CD4-positive, alpha-beta T cell treated with Interleukin-4 for 4 hours (primary cell): ENCODE measurements around the gene RREB1.
"Not testable (repeated sequence)": the region's sequence is repeated elsewhere in the genome, so short reads cannot be mapped to it uniquely, and the experiment has no call there.

ENCODE experiments used
- DNase-seq: peaks from one replicate; pipeline ENCODE4 v3.0.0-alpha.2; 2020

Gene RREB1

DNA sequence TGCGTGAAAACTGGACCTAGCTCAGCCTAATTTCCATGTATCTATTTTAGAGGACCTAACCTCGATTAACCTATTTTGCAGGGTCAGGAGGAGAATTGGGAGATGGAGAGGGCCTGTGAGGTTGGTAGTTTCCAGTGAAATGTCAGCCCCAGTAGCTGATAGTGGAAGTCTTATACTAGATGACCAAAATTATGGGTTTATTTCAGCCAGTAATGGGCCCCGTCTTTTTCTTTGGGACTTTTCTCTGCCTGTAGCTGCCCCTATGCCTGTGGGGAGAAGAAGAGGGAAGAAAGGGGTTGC is 37.8 kb downstream of the RREB1 start:
- DNase-seq: no peak

GRCh38 chr6:7145885-7146828 is 38.4 kb downstream of the RREB1 start:
- DNase-seq: no peak

GRCh38 chr6:7147051-7147671 is 39.4 kb downstream of the RREB1 start:
- no peak for DNase-seq

- DNase-seq: no peak
Measured at GRCh38 chr6:7148100-7148822, 40.5 kb downstream of the RREB1 start.

DNA sequence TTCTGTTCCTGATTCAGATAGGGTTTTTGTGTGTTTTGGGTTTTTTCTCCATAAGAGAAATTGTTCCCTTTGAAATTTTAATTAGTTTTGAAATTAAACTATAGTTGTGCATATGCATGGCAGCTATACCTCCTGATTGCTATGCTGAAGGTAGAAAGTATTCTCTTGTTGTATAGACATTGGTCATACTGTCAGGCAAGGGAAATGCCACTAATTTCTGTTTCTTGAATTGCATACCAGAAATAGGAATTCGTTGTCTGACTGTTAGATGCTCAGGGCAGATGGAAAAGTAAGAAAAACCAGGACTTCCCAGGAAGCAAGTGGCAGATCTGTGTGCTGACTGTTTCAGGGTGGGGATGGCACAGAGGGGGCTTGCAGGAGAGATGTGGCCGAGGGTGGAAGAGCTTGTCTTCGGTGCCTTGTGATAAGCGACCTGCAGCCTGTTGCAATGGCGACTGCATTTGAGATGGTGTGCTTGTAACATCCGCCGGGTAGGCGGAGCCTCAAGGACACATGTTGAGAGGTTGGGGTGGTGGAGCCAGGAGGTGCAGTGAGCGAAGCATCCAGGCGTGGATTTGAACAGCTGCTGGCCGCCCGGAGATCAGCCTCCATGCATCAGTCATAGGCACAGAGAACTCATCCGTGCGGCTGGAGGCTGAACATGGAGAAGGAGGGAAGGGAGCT is 42.8 kb downstream of the RREB1 start:
- no peak for DNase-seq

- no peak for DNase-seq
Measured at GRCh38 chr6:7151381-7151780, 43.6 kb downstream of the RREB1 start.

DNA sequence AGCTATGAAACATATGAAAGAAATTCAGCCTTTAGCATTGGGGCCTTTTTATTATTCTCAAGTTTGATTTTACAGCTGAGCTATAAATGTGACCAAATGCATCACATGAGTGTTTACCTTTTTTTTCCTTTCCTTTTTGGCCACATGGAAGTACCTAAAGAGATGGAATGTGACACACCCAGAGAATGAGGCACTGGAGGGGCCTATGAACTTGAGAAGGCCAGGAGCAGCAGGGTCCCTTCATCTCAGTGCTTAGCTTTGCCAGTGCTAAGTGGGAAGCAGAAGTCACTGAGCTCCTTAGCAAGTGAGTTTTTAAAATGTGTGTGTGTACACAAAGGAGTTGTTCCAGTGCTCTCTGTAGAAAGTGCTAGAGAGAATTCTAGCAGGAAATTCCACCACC is 44.7 kb downstream of the RREB1 start:
- no peak for DNase-seq

DNA sequence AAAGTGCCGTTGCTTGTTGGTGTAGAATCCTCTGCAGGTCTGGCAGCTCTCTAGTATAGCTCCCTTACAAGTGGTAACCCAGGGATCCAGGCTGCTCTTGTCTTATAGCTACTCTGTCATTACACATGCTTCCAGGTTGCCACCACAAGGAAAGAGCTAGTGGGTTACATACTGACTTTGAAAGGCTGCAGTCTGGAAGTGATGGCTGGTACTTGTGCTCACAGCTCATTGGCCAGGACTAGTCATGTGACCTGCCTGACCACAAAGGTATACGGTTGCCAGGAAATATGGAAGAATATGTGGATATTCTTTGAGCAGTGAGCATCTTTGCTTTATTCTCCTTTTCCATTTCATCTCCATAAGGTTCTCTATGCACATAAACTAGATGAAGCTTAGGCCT is 46.0 kb downstream of the RREB1 start:
- DNase-seq: no peak

DNA sequence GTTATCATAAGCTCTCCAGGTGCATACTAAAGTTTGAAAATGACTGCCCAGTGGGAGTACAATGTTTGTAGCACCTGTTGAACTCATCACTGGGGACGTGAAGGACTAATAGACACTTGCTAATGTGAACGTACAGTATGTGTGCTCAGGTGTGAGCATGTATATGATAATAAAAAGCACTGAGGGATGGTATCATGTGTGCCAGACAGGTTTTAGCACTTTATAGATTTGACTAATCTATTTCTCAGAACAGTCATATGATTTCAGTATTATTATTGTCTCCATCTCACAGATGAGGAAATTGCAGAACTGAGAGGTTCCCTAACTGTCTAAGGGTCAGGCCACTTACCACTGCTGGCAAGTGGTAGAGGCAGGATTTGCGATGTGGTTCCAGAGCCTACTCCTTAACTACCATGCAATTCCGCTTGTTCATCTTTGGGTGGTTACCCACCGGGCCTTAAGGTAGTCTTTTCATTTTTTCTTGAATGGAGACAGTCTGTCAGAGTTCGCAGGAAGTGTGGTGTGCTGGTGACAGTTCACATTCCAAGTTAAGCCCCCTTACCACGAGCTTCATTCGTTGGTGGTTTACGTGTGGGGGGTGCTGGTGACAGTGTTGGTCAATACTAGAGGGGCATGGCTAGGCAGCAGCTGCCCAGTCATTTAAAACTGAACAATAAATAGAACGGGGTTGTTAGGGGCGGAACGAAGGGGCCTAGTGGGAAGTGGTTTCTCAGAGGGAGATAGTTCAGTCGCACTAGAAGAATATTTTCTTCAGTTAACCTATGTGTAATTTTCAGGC is 46.8 kb downstream of the RREB1 start:
- no peak for DNase-seq

GRCh38 chr6:7155871-7156579 is 48.3 kb downstream of the RREB1 start:
- no peak for DNase-seq

DNA sequence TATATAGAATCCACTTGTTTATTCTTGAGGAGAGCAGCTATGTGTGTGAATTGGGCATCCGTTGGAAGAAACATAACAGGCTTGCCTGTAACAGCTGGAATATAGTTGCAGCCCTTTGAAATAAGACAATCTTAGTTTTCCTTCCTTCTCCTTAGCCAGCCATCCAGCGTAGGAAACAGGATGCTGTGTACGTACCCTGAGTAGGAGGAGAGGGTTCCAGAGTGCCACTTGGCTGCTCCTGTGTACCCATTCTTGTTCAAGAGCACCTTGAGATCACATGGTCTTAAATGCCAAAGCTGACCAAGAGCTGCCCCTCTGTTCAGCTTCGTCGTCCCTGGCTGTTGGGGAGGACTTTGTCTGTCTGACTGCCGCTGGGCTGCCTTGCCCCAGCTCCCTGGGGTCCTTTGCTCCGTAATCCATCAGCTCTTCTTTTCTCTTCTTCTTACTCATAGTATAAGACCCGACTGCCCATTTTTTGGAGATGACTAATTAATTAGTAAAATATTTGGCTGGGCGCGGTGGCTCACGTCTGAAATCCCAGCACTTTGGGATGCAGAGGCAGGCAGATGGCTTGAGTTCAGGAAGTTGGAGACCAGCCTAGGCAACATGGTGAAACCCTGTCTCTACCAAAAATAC is 49.0 kb downstream of the RREB1 start:
- DNase-seq: no peak

GRCh38 chr6:7157307-7157706 is 49.5 kb downstream of the RREB1 start:
- not testable (repeated sequence) for DNase-seq

GRCh38 chr6:7157752-7158616 is 50.2 kb downstream of the RREB1 start:
- no peak for DNase-seq

DNA sequence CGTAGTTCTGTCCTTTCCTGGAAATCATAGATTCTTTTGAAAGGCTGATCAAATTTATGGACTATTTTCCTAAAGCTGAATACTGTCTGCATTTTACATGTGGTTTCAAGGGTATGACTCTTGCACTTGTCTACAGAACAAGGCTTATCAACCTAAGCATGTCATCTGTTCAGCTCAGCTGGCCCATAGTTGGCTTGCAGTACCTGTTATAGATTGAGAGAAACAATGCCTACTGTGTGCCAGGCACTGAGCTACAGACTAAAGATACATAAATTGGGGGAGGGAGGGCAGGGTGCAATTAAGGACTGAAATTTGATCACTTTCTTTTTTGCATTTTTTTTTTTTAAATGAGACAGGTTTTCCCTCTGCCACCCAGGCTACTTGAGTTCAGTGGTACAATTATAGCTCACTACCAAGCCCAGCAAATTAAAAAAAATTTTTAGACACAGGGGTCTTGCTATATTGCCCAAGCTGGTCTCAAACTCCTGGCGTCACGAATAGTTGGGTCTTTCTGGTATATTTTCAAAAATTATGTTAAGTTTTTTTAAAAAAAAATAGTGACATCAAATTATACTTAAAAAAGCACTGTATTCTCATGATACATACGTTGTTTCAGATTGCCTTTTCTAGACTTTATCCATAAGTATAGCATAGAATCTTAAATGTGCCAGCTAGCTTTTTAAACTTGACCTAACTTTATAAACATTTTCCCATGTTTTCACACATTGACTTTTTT is 52.2 kb downstream of the RREB1 start:
- DNase-seq: no peak

- no peak for DNase-seq
Measured at GRCh38 chr6:7161253-7161623, 53.5 kb downstream of the RREB1 start.

DNA sequence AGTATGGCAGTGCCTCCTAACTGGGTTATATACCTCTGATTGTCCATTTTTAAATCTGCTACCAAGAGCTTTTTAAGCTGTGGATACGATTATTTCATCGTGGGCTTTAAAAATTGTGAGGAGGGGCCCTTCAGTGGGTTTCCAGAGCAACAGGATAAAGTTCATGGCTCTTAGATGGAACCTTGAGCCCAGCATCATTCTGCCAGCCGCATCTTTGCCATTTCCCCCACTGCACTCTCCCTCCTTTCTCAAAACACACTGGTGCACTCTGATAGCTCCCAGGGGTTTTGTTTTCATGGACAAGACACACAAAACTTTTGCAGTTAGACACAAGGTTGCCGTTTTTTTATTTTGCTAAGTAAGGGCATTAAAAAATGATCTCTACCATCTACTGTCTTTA is 54.1 kb downstream of the RREB1 start:
- DNase-seq: no peak

DNA sequence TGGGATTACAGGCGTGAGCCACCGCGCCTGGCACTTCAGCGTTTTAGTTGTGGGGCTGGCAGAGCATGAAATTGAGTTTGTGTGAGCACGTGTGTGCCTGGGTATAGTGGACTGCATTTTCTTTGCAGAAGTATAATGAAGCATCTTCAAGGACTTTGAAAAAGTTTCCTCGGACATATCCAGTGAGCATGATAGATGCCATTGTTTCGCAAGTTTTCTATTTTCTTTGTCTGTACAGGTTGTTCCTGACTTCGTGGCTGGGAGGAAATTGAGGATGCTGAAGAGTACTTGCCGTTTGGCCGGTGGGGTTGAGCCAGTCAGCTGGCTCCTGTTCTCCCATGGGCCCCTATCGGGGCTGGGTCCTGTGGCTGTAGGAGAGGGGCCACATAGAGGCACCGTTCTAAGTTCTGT is 55.9 kb downstream of the RREB1 start:
- DNase-seq: no peak

GRCh38 chr6:7164536-7165001 is 56.8 kb downstream of the RREB1 start:
- no peak for DNase-seq
